SK-N-SH treated with all-trans-retinoic acid at 6 μM for 48 hours (cell line): ENCODE data around the gene MRPS22.

Experiments
- ATAC-seq: fragments of 200-7000 bp; cut with Tn5 transposase; 3 replicates; pipeline ENCODE4 v1.9.1; 2020; ENCODE audit warnings: mild to moderate bottlenecking, moderate library complexity
- ARNTL ChIP-seq: fragments of 450-650 bp; formaldehyde crosslinking; IDR thresholded peaks from 2 replicates; pipeline ENCODE4 v1.5.0; 2020; ENCODE audit warnings: low read depth, mild to moderate bottlenecking, moderate library complexity, borderline replicate concordance
- CSDC2 ChIP-seq: fragments of 250-450 bp; sonication (Bioruptor Pico); IDR thresholded peaks from 2 replicates; pipeline ENCODE4 v1.5.0; 2020; ENCODE audit warnings: mild to moderate bottlenecking, moderate library complexity
- ESRRG ChIP-seq: fragments of 250-450 bp; sonication (Bioruptor Pico); IDR thresholded peaks from 2 replicates; pipeline ENCODE4 v1.6.1; 2021; ENCODE audit warnings: mild to moderate bottlenecking
- GLIS3 ChIP-seq: fragments of 250-450 bp; sonication (Bioruptor Pico); IDR thresholded peaks from 2 replicates; pipeline ENCODE4 v1.5.0; 2020; ENCODE audit warnings: mild to moderate bottlenecking, moderate library complexity
- ISL1 ChIP-seq: fragments of 250-450 bp; sonication (Bioruptor Pico); IDR thresholded peaks from 2 replicates; pipeline ENCODE4 v2.1.2; 2022; ENCODE audit warnings: mild to moderate bottlenecking, moderate library complexity
- OSR1 ChIP-seq: fragments of 250-450 bp; sonication (Bioruptor Pico); IDR thresholded peaks from 2 replicates; pipeline ENCODE4 v1.8.0; 2022; ENCODE audit warnings: moderate library complexity, mild to moderate bottlenecking, inconsistent platforms
- PPARA ChIP-seq: fragments of 250-450 bp; sonication (Bioruptor Pico); IDR thresholded peaks from 2 replicates; pipeline ENCODE4 v1.5.0; 2020; ENCODE audit warnings: mild to moderate bottlenecking, borderline replicate concordance
- RARB ChIP-seq: fragments of 250-450 bp; sonication (Bioruptor Pico); IDR thresholded peaks from 2 replicates; pipeline ENCODE4 v1.8.0; 2021; ENCODE audit warnings: mild to moderate bottlenecking, moderate library complexity
- SNAI2 ChIP-seq: fragments of 250-450 bp; sonication (Bioruptor Pico); IDR thresholded peaks from 2 replicates; pipeline ENCODE4 v1.5.0; 2020; ENCODE audit warnings: mild to moderate bottlenecking, moderate library complexity
- TCF4 ChIP-seq: fragments of 250-450 bp; sonication (Bioruptor Pico); IDR thresholded peaks from 2 replicates; pipeline ENCODE4 v1.8.0; 2021; ENCODE audit warnings: mild to moderate bottlenecking, moderate library complexity, borderline replicate concordance
- TOX ChIP-seq: fragments of 250-450 bp; sonication (Bioruptor Pico); IDR thresholded peaks from 2 replicates; pipeline ENCODE4 v1.8.0; 2021; ENCODE audit warnings: mild to moderate bottlenecking, moderate library complexity, borderline replicate concordance
- ZC3H10 ChIP-seq: fragments of 250-450 bp; sonication (Bioruptor Pico); IDR thresholded peaks from 2 replicates; pipeline ENCODE4 v1.5.1; 2021; ENCODE audit warnings: mild to moderate bottlenecking, moderate library complexity
- ZFP3 ChIP-seq: fragments of 250-450 bp; sonication (Bioruptor Pico); IDR thresholded peaks from 2 replicates; pipeline ENCODE4 v1.5.0; 2020; ENCODE audit warnings: mild to moderate bottlenecking, moderate library complexity
- ZFP30 ChIP-seq: fragments of 450-650 bp; formaldehyde crosslinking; IDR thresholded peaks from 2 replicates; pipeline ENCODE4 v1.5.0; 2022; ENCODE audit warnings: mild to moderate bottlenecking, moderate library complexity
- ZNF70 ChIP-seq: fragments of 450-650 bp; formaldehyde crosslinking; IDR thresholded peaks from 2 replicates; pipeline ENCODE4 v1.5.0; 2020; ENCODE audit warnings: mild to moderate bottlenecking, moderate library complexity
- ZNF8 ChIP-seq: fragments of 450-650 bp; formaldehyde crosslinking; IDR thresholded peaks from 2 replicates; pipeline ENCODE4 v1.5.0; 2020; ENCODE audit warnings: mild to moderate bottlenecking, moderate library complexity
- TF ChIP-seq, protein P1 (sequence below): fragments of 250-450 bp; sonication (Bioruptor Pico); IDR thresholded peaks from 2 replicates; pipeline ENCODE4 v1.8.0; 2020; ENCODE audit warnings: mild to moderate bottlenecking, moderate library complexity, borderline replicate concordance
- TF ChIP-seq, protein P2 (sequence below): fragments of 250-450 bp; sonication (Bioruptor Pico); IDR thresholded peaks from 2 replicates; pipeline ENCODE4 v1.5.1; 2021; ENCODE audit warnings: mild to moderate bottlenecking, moderate library complexity
- TF ChIP-seq, protein P3 (sequence below): fragments of 250-450 bp; sonication (Bioruptor Pico); IDR thresholded peaks from 2 replicates; pipeline ENCODE4 v1.5.0; 2020; ENCODE audit warnings: mild to moderate bottlenecking, moderate library complexity
- TF ChIP-seq, protein P4 (sequence below): fragments of 250-450 bp; sonication (Bioruptor Pico); IDR thresholded peaks from 2 replicates; pipeline ENCODE4 v1.5.1; 2020; ENCODE audit warnings: low read depth, mild to moderate bottlenecking, moderate library complexity
- TF ChIP-seq, protein P5 (sequence below): fragments of 250-450 bp; sonication (Bioruptor Pico); IDR thresholded peaks from 2 replicates; pipeline ENCODE4 v1.8.0; 2021; ENCODE audit warnings: low read depth, mild to moderate bottlenecking, moderate library complexity, borderline replicate concordance

Gene MRPS22

DNA sequence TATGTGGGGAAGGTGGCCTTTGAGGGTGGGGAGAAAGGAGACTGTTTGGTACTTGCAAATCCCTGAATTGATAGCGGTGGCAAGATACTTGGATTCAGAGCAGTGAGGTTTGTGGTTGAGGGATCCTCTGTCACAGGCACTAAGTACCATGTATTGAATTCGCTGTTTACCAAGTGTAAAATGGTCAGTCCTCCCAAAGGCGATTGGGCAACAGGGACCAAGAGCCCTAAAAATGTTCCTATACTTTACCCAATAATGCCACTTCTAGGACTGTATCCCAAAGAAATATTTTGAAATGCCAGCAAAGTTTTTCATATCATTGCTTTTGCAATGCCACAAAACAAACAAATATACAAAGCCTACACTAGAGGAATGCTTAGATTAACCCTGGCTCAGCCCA is 43.4 kb upstream of the MRPS22 start:
- TF ChIP-seq TOX (CRISPR knock-in tag), result no peak
- TF ChIP-seq, protein P1, sequence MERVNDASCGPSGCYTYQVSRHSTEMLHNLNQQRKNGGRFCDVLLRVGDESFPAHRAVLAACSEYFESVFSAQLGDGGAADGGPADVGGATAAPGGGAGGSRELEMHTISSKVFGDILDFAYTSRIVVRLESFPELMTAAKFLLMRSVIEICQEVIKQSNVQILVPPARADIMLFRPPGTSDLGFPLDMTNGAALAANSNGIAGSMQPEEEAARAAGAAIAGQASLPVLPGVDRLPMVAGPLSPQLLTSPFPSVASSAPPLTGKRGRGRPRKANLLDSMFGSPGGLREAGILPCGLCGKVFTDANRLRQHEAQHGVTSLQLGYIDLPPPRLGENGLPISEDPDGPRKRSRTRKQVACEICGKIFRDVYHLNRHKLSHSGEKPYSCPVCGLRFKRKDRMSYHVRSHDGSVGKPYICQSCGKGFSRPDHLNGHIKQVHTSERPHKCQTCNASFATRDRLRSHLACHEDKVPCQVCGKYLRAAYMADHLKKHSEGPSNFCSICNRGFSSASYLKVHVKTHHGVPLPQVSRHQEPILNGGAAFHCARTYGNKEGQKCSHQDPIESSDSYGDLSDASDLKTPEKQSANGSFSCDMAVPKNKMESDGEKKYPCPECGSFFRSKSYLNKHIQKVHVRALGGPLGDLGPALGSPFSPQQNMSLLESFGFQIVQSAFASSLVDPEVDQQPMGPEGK (CRISPR knock-in tag), result no peak
- no peak for TF ChIP-seq ISL1 (CRISPR knock-in tag)
- TF ChIP-seq ZNF70 (CRISPR knock-in tag), result no peak
- no peak for TF ChIP-seq ESRRG (CRISPR knock-in tag)
- TF ChIP-seq, protein P2, sequence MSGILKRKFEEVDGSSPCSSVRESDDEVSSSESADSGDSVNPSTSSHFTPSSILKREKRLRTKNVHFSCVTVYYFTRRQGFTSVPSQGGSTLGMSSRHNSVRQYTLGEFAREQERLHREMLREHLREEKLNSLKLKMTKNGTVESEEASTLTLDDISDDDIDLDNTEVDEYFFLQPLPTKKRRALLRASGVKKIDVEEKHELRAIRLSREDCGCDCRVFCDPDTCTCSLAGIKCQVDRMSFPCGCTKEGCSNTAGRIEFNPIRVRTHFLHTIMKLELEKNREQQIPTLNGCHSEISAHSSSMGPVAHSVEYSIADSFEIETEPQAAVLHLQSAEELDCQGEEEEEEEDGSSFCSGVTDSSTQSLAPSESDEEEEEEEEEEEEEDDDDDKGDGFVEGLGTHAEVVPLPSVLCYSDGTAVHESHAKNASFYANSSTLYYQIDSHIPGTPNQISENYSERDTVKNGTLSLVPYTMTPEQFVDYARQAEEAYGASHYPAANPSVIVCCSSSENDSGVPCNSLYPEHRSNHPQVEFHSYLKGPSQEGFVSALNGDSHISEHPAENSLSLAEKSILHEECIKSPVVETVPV (CRISPR knock-in tag), result no peak
- no peak for TF ChIP-seq ZC3H10 (CRISPR knock-in tag)
- no peak for TF ChIP-seq ZFP3 (CRISPR knock-in tag)
- TF ChIP-seq RARB (CRISPR knock-in tag), result no peak
- no peak for TF ChIP-seq ZNF8 (CRISPR knock-in tag)
- TF ChIP-seq, protein P3, sequence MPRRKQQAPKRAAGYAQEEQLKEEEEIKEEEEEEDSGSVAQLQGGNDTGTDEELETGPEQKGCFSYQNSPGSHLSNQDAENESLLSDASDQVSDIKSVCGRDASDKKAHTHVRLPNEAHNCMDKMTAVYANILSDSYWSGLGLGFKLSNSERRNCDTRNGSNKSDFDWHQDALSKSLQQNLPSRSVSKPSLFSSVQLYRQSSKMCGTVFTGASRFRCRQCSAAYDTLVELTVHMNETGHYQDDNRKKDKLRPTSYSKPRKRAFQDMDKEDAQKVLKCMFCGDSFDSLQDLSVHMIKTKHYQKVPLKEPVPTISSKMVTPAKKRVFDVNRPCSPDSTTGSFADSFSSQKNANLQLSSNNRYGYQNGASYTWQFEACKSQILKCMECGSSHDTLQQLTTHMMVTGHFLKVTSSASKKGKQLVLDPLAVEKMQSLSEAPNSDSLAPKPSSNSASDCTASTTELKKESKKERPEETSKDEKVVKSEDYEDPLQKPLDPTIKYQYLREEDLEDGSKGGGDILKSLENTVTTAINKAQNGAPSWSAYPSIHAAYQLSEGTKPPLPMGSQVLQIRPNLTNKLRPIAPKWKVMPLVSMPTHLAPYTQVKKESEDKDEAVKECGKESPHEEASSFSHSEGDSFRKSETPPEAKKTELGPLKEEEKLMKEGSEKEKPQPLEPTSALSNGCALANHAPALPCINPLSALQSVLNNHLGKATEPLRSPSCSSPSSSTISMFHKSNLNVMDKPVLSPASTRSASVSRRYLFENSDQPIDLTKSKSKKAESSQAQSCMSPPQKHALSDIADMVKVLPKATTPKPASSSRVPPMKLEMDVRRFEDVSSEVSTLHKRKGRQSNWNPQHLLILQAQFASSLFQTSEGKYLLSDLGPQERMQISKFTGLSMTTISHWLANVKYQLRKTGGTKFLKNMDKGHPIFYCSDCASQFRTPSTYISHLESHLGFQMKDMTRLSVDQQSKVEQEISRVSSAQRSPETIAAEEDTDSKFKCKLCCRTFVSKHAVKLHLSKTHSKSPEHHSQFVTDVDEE (CRISPR knock-in tag), result no peak
- TF ChIP-seq SNAI2 (CRISPR knock-in tag), result no peak
- TF ChIP-seq GLIS3, result no peak
- no peak for ATAC-seq

DNA sequence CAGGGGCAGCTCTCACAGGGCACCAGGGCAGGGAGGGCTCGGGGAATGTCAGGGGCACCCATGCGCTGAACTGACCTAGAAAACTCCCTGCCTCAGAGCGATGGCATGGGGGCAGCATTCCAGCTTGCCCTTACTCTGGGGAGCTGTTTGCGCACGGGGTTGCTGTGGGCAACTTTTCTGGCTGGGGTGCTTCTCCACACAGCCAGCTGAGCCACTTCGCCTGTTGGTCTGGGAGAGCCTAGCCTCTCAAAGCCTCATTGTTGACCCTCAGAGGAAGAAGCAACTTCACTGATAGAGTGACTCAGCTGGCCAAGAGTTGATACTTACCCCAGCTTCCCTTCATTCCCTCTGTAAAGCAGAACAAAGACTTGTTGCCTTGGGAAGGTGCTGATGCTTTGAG is 42.6 kb upstream of the MRPS22 start:
- TF ChIP-seq ISL1 (CRISPR knock-in tag) (no peak), ESRRG (CRISPR knock-in tag) (no peak), ZC3H10 (CRISPR knock-in tag) (no peak), TCF4 (CRISPR knock-in tag) (no peak), ZNF8 (CRISPR knock-in tag) (no peak), CSDC2 (no peak), OSR1 (CRISPR knock-in tag) (no peak), SNAI2 (CRISPR knock-in tag) (no peak), ARNTL (CRISPR knock-in tag) (no peak), ZFP30 (no peak), PPARA (CRISPR knock-in tag) (no peak)
- TF ChIP-seq, protein P4, sequence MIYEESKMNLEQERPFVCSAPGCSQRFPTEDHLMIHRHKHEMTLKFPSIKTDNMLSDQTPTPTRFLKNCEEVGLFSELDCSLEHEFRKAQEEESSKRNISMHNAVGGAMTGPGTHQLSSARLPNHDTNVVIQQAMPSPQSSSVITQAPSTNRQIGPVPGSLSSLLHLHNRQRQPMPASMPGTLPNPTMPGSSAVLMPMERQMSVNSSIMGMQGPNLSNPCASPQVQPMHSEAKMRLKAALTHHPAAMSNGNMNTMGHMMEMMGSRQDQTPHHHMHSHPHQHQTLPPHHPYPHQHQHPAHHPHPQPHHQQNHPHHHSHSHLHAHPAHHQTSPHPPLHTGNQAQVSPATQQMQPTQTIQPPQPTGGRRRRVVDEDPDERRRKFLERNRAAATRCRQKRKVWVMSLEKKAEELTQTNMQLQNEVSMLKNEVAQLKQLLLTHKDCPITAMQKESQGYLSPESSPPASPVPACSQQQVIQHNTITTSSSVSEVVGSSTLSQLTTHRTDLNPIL, result no peak
- TF ChIP-seq, protein P3 (CRISPR knock-in tag), result no peak
- TF ChIP-seq, protein P5, sequence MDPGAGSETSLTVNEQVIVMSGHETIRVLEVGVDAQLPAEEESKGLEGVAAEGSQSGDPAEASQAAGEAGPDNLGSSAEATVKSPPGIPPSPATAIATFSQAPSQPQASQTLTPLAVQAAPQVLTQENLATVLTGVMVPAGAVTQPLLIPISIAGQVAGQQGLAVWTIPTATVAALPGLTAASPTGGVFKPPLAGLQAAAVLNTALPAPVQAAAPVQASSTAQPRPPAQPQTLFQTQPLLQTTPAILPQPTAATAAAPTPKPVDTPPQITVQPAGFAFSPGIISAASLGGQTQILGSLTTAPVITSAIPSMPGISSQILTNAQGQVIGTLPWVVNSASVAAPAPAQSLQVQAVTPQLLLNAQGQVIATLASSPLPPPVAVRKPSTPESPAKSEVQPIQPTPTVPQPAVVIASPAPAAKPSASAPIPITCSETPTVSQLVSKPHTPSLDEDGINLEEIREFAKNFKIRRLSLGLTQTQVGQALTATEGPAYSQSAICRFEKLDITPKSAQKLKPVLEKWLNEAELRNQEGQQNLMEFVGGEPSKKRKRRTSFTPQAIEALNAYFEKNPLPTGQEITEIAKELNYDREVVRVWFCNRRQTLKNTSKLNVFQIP, result no peak
- ATAC-seq, result no peak
